Measurements from ENCODE around the gene MAP2K5. TPM values are rescaled to one million over a fixed set of nuclear protein-coding genes. Genes with fewer than 3 reads are reported as not detected.

The MAP2K5 gene
- total RNA-seq, 1 experiment from 2014 or later = 15.0 TPM

- H3K9me3 Mint-ChIP-seq = peaks cover 33 to 34% of the 10 kb centered on the region in 2 experiments
- no peaks in the 10 kb centered on the region for H3K23me2 ChIP-seq (ENCODE audit: insufficient read length, low read depth, low read length, poor library complexity, severe bottlenecking)
- no peak overlapping the region for H2BK15ac ChIP-seq (ENCODE audit: low read depth, low read length)
- no peak for TF ChIP-seq CTCF (conservative IDR thresholded peaks at IDR 0.05)
- H3K27me3 ChIP-seq (ENCODE audit: insufficient read depth, low read length) = no peaks in the 10 kb centered on the region
- no peak overlapping the region for H3K4me2 ChIP-seq (ENCODE audit: insufficient read depth, insufficient read length, low read length)
- H3K9me3 ChIP-seq (ENCODE audit: control insufficient read depth, low read depth, low read length) = no peaks in the 10 kb centered on the region
- H3K36me3 Mint-ChIP-seq (ENCODE audit: insufficient read depth in 1 of 3, low read depth in 3 of 3) = peaks cover 12 to 30% (median 23%) of the 10 kb centered on the region in 3 experiments
- H2AK5ac ChIP-seq (ENCODE audit: insufficient read length, low read length) = no peak overlapping the region
- no peak for DNase-seq
- no peak overlapping the region for H3T11ph ChIP-seq (ENCODE audit: low read length)
- H2BK12ac ChIP-seq (ENCODE audit: insufficient read length, low read depth, low read length) = no peak overlapping the region
- H2BK20ac ChIP-seq (ENCODE audit: low read depth, low read length, poor library complexity, severe bottlenecking) = no peak overlapping the region
- H4K20me1 ChIP-seq (ENCODE audit: control insufficient read depth, insufficient read depth, insufficient read length) = no peaks in the 10 kb centered on the region
- no peak overlapping the region for H2AFZ ChIP-seq (ENCODE audit: low read length)
- H3K18ac ChIP-seq (ENCODE audit: insufficient read length, low read depth, low read length) = no peak overlapping the region
- no peaks in the 10 kb centered on the region for H3K27me3 Mint-ChIP-seq (ENCODE audit: low read depth)
- no peaks in the 10 kb centered on the region for H3K4me1 ChIP-seq (ENCODE audit: insufficient read depth, low read length)
- 0 out of 4 replicates have a peak, but pooled peaks cover 0 to 2% of the 10 kb centered on the region in 2 experiments for H3K4me1 Mint-ChIP-seq
- H3K4me3 Mint-ChIP-seq = no peak overlapping the region
- no peak overlapping the region for H3K56ac ChIP-seq (ENCODE audit: insufficient read length, low read depth, low read length)
- no peak overlapping the region for H2BK120ac ChIP-seq (ENCODE audit: low read depth, low read length, poor library complexity, severe bottlenecking)
- H3K4ac ChIP-seq (ENCODE audit: low read depth, low read length) = no peak overlapping the region
- H3K27ac ChIP-seq (ENCODE audit: insufficient read length, low read depth, low read length) = no peak overlapping the region
- WGBS (ENCODE audit: extremely low coverage, insufficient read length, low lambda C conversion rate) = no CpG with 5 or more reads among the region's 3 CpGs
- H3K23ac ChIP-seq (ENCODE audit: insufficient read length, low read depth, low read length) = no peak overlapping the region
- no peak overlapping the region for H4K91ac ChIP-seq (ENCODE audit: insufficient read length, low read depth, low read length)
- no peak overlapping the region for H2BK5ac ChIP-seq (ENCODE audit: insufficient read length, low read length)
- H3K9ac ChIP-seq (ENCODE audit: extremely low read depth, insufficient read length, low read length) = no peak overlapping the region
- H3K79me1 ChIP-seq (ENCODE audit: insufficient read depth, low read depth, low read length, poor library complexity, severe bottlenecking) = no peaks in the 10 kb centered on the region
- no peak overlapping the region for H4K8ac ChIP-seq (replicated peaks; ENCODE audit: insufficient read length, low read depth, low read length)
- no peaks in the 10 kb centered on the region for H3K79me2 ChIP-seq (ENCODE audit: insufficient read depth, low read length)
- no peak overlapping the region for H3K14ac ChIP-seq (ENCODE audit: insufficient read depth, low read length)
- H4K5ac ChIP-seq (ENCODE audit: insufficient read length, low read depth, low read length) = no peak overlapping the region
- H3K27ac Mint-ChIP-seq = no peak overlapping the region
Measured at GRCh38 chr15:67685008-67685599, 142.6 kb downstream of the MAP2K5 start.
